ENCODE measurements around the gene OSBPL3.

The OSBPL3 gene

DNA sequence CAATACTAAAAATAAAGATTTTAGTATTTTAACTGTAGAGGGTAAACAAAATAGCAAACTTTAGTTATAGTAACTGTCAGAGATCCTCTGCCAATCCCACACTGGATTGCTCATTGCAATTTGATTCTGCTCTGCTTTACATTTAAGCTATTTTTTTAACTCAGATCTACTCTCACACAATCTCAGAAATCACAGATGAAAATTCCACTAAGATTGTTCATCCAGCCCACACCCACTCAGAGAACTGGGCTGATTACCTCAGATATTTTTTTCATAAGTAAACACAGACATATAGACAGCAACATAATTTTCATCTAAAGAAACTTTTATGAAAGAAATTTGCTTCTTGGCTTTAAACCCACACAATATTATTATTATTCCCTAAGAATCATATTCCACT, 7.0 kb downstream of the OSBPL3 start:
- H3K4me3 ChIP-seq (replicated peaks; ENCODE audit: low read depth, low read length) = no peak overlapping the region
- DNase-seq (ENCODE audit: low read depth) = peak; percentile 46
- TF ChIP-seq, protein P1, sequence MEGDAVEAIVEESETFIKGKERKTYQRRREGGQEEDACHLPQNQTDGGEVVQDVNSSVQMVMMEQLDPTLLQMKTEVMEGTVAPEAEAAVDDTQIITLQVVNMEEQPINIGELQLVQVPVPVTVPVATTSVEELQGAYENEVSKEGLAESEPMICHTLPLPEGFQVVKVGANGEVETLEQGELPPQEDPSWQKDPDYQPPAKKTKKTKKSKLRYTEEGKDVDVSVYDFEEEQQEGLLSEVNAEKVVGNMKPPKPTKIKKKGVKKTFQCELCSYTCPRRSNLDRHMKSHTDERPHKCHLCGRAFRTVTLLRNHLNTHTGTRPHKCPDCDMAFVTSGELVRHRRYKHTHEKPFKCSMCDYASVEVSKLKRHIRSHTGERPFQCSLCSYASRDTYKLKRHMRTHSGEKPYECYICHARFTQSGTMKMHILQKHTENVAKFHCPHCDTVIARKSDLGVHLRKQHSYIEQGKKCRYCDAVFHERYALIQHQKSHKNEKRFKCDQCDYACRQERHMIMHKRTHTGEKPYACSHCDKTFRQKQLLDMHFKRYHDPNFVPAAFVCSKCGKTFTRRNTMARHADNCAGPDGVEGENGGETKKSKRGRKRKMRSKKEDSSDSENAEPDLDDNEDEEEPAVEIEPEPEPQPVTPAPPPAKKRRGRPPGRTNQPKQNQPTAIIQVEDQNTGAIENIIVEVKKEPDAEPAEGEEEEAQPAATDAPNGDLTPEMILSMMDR (IDR thresholded peaks at IDR 0.05; ENCODE audit: low read length, missing control alignments) = no peak

DNA sequence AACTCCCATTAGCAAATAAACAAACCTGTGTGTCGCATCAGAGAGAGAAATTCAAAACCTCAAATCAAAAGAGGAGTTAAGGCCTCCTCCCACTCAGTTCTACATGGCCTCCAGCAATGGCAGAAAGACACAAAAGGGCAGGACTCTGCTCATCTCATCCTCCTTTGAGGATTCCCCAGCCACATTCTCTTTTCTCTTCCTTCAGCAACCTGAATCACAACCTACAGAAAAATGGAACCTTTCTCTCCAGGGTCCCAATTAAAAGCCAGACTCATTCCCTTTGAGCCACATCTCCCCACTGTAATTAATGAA, 7.9 kb downstream of the OSBPL3 start:
- H3K4me3 ChIP-seq (replicated peaks; ENCODE audit: low read depth, low read length) = no peak overlapping the region
- TF ChIP-seq, protein P1 (IDR thresholded peaks at IDR 0.05; ENCODE audit: low read length, missing control alignments) = no peak
- DNase-seq (ENCODE audit: low read depth) = no peak

DNA sequence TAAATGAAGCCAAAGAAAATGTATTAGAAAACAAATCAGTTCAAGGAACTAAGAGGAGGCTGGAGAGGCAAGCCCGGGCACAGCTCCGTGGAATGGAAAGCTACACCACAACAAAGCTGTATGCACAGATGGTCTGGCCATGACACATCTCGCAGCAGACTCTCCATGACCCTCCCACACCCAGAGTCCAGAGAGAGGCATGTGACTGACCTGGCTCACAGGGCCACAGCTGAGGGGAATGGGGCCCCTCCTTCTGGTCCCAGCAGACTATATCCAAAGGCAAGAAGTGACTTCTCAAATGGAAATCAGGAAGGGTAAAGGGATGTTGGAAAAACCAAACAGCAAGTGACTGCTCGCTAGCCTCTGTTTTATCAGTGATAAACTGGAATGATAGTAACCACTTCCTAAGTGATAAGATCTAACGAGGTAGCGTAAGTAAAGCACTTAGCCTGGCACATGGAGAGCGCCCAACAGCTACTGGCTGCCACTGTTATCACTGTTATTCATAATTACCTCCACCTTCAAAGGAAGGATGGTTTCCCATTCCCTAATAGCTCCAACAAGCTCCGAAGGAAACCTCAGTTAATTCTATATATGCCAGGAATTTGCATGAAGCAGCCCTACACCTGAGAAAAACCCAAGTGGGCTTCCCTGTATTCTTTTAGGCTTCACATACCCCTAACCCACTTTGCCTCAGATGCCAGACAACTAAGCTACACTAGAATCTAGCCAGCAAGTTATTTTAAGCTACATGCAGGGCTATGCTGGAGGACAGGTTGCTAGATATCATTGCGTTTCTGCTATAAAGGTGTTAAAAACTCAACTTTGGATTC, 8.4 kb downstream of the OSBPL3 start:
- TF ChIP-seq, protein P1 (IDR thresholded peaks at IDR 0.05; ENCODE audit: low read length, missing control alignments) = no peak
- DNase-seq (ENCODE audit: low read depth) = peak; percentile 83
- H3K4me3 ChIP-seq (replicated peaks; ENCODE audit: low read depth, low read length) = no peak overlapping the region

DNA sequence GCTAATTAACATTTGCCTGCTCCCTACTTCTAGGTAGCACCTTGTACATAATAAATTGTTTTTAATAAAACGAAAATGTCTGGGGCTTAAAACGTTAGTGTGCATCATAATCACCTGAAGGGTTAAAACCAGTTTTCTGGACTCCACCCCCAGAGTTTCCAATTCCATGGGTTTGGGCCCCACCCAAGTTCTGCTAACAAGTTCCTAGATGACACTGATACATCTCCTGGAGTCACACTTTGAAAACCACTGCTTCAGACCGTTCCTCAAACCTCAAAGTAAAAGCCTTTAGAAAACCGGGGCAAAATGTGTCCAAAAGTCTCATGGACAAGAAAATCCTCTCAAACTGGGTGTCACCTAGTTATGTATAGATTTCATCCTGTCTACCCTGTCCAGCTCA, 9.3 kb downstream of the OSBPL3 start:
- no peak overlapping the region for H3K4me3 ChIP-seq (replicated peaks; ENCODE audit: low read depth, low read length)
- no peak for DNase-seq (ENCODE audit: low read depth)
- TF ChIP-seq, protein P1 (IDR thresholded peaks at IDR 0.05; ENCODE audit: low read length, missing control alignments) = no peak

DNA sequence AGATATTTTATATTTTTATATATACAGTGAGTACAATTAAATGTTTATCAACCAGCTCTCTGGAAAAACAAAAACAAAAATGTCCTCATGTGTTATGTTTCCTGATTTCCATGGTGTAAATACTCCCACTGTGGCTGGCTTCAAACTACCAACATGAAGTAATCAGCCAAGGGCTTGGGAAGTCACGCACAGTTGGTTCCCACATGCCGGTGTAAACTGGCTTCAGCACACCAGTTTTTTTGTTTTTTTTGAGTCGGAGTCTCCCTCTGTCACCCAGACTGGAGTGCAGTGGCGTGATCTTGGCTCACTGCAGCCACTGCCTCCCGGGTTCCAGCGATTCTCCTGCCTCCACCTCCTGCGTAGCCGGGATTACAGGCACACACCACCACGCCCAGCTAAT, 11.8 kb downstream of the OSBPL3 start:
- no peak overlapping the region for H3K4me3 ChIP-seq (replicated peaks; ENCODE audit: low read depth, low read length)
- DNase-seq (ENCODE audit: low read depth) = peak; percentile 22
- TF ChIP-seq, protein P1 (IDR thresholded peaks at IDR 0.05; ENCODE audit: low read length, missing control alignments) = no peak

DNA sequence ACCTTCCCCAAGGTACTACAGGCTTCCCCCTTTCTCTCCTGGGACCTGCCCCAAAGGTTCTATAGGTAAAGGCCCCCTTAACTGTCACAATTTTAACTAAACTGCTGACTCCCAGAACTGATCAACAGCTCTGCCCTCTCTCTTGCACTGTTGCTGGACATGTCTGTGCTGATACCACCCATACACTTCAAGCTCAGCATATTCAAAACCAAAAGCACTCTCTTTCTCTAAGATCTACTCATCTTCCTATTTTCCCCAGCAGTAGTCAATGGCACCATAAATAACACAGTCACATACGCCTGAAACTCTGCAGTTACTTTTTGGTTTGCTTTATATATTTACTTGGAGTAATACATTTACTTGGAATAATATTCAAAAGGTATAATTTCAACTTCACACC, 12.3 kb downstream of the OSBPL3 start:
- no peak for DNase-seq (ENCODE audit: low read depth)
- no peak overlapping the region for H3K4me3 ChIP-seq (replicated peaks; ENCODE audit: low read depth, low read length)
- TF ChIP-seq, protein P1 (IDR thresholded peaks at IDR 0.05; ENCODE audit: low read length, missing control alignments) = no peak

DNA sequence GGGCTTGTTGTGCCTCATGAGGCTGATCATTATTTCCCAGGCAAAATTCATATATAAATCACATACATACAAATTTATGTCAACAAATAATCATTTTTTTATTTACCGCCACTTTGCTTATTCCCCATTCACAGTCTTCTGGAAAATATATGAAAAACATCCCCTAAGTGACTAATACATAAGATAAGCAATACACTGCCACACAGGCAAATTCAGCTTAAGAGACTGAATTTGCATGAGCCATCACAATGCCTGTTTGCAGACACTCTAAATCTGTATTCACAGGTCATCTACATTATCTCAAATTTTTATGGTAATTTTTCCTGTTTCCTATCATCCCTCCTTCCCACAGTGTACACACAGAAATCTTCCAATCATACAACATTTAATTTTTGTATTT, 13.2 kb downstream of the OSBPL3 start:
- H3K4me3 ChIP-seq (replicated peaks; ENCODE audit: low read depth, low read length) = no peak overlapping the region
- peak; percentile 34 for DNase-seq (ENCODE audit: low read depth)
- TF ChIP-seq, protein P1 (IDR thresholded peaks at IDR 0.05; ENCODE audit: low read length, missing control alignments) = no peak

Data from fibroblast of pulmonary artery (primary cell).